Neural progenitor cell (in vitro differentiated cells): ENCODE results near the gene NPTXR. TPM values are rescaled to one million over a fixed set of nuclear protein-coding genes. Genes with fewer than 3 reads are reported as not detected.

ENCODE experiments used
- DNase-seq: peaks from one replicate; pipeline ENCODE4 v3.0.0-alpha.2; 2016; ENCODE audit warnings: low spot score
- H2AFZ ChIP-seq: fragments of 200-600 bp; sonication (generic); replicated peaks from 2 replicates; pipeline ENCODE4 v1.6.1; 2016; ENCODE audit warnings: antibody characterized with exemption
- H3F3A ChIP-seq: fragments of 200-600 bp; sonication (generic); 2 replicates; pipeline ENCODE4 v1.6.1; 2016; ENCODE audit warnings: antibody characterized with exemption, low read depth
- H3K27ac ChIP-seq: fragments of 200-600 bp; sonication (generic); 2 replicates; pipeline ENCODE4 v1.5.1; 2016; ENCODE audit warnings: mild to moderate bottlenecking
- H3K27me3 ChIP-seq: fragments of 200-600 bp; sonication (generic); 2 replicates; pipeline ENCODE4 v1.6.1; 2016; ENCODE audit warnings: mild to moderate bottlenecking, moderate library complexity
- H3K36me3 ChIP-seq: fragments of 200-600 bp; sonication (generic); 2 replicates; pipeline ENCODE4 v1.5.1; 2016
- H3K4me1 ChIP-seq: fragments of 200-600 bp; sonication (generic); 2 replicates; pipeline ENCODE4 v1.6.1; 2016; ENCODE audit warnings: mixed run types
- H3K4me2 ChIP-seq: fragments of 200-600 bp; sonication (generic); 2 replicates; pipeline ENCODE4 v1.6.1; 2016
- H3K4me3 ChIP-seq: fragments of 200-600 bp; sonication (generic); 2 replicates; pipeline ENCODE4 v1.5.1; 2016
- H3K79me2 ChIP-seq: fragments of 200-600 bp; sonication (generic); 2 replicates; pipeline ENCODE4 v1.6.1; 2016; ENCODE audit warnings: low read depth
- H3K9ac ChIP-seq: fragments of 200-600 bp; sonication (generic); 2 replicates; pipeline ENCODE4 v1.6.1; 2016
- H3K9me3 ChIP-seq: fragments of 200-600 bp; sonication (generic); 2 replicates; pipeline ENCODE4 v1.5.1; 2016; ENCODE audit warnings: low read depth
- H4K20me1 ChIP-seq: fragments of 200-600 bp; sonication (generic); 2 replicates; pipeline ENCODE4 v1.6.1; 2016; ENCODE audit warnings: low read depth
- H3K27ac Mint-ChIP-seq: 3 replicates; pipeline ENCODE4 v1.8.0; 2021; ENCODE audit warnings: mixed read lengths
- H3K27me3 Mint-ChIP-seq: 2 replicates; pipeline ENCODE4 v1.8.0; 2022; ENCODE audit warnings: low read depth, mild to moderate bottlenecking, inconsistent platforms, moderate library complexity, mixed read lengths; ENCODE audit not compliant: insufficient read depth
- H3K36me3 Mint-ChIP-seq: 3 replicates; pipeline ENCODE4 v1.8.0; 2021; ENCODE audit warnings: mixed read lengths
- H3K4me1 Mint-ChIP-seq: 3 replicates; pipeline ENCODE4 v1.8.0; 2021; ENCODE audit warnings: mixed read lengths
- H3K4me3 Mint-ChIP-seq: 3 replicates; pipeline ENCODE4 v1.8.0; 2021; ENCODE audit warnings: mild to moderate bottlenecking, moderate library complexity, mixed read lengths
- H3K9me3 Mint-ChIP-seq: 3 replicates; pipeline ENCODE4 v1.8.0; 2020; ENCODE audit warnings: mixed read lengths
- CTCF ChIP-seq: fragments of 200-600 bp; sonication (generic); IDR thresholded peaks from 2 replicates; pipeline ENCODE4 v1.5.1; 2017; ENCODE audit warnings: antibody characterized with exemption, mild to moderate bottlenecking
- EZH2 ChIP-seq: fragments of 200-600 bp; sonication (generic); IDR thresholded peaks from 2 replicates; pipeline ENCODE4 v1.6.1; 2017; ENCODE audit warnings: antibody characterized with exemption, mild to moderate bottlenecking, moderate library complexity
- EZH2phosphoT487 ChIP-seq: fragments of 200-600 bp; sonication (generic); IDR thresholded peaks from 2 replicates; pipeline ENCODE4 v1.6.1; 2017; ENCODE audit warnings: antibody characterized with exemption
- total RNA-seq: library from RNA; depleted of rRNA; stranded (reverse); fragments of >200 nt; gene quantifications from 2 replicates; pipeline ENCODE4 v1.2.3, GENCODE V29; 2015; ENCODE audit warnings: low replicate concordance

The NPTXR gene
- total RNA-seq, 1 donor from 2014 or later, result 0.99 TPM

- Histone ChIP-seq H3K36me3 (no peaks in the 10 kb centered on the region), H3K9ac (peak within 1 kb of the TSS; percentile 51), H3K4me3 (peak within 1 kb of the TSS; percentile 76), H3K4me1 (peaks cover 6% of the 10 kb centered on the region), H3K4me2 (peak within 1 kb of the TSS; percentile 96), H3K27ac (no peak within 1 kb of the TSS), H3K27me3 (peaks cover 5% of the 10 kb centered on the region), H3K79me2 (peaks cover 4% of the 10 kb centered on the region), H3F3A (no peaks in the 10 kb centered on the region), H4K20me1 (no peaks in the 10 kb centered on the region), H3K9me3 (no peaks in the 10 kb centered on the region), H2AFZ (peak within 1 kb of the TSS; percentile 73)
- peak; percentile 98 for DNase-seq
- H3K36me3 Mint-ChIP-seq, result no peaks in the 10 kb centered on the region
- H3K4me3 Mint-ChIP-seq, result peak within 1 kb of the TSS; percentile 97
- H3K9me3 Mint-ChIP-seq, result peaks cover 2% of the 10 kb centered on the region
- H3K27ac Mint-ChIP-seq, result peak within 1 kb of the TSS; percentile 85
- peaks cover 16% of the 10 kb centered on the region for H3K4me1 Mint-ChIP-seq
- TF ChIP-seq CTCF, result no peak
- no peak for TF ChIP-seq EZH2phosphoT487
- no peak for TF ChIP-seq EZH2
- H3K27me3 Mint-ChIP-seq, result peaks cover 12% of the 10 kb centered on the region
Observed at GRCh38 chr22:38793721-38794466, 49.9 kb downstream of the NPTXR start, which contains the start of gene DNAL4. TSS of gene DNAL4 (minus strand) at chr22:38794143. CDS start at chr22:38782731, 11,412 bp downstream.

- peaks cover 10% of the 10 kb centered on the region for H3K27me3 Mint-ChIP-seq
- H3K27ac Mint-ChIP-seq, result peak overlapping the region; percentile 85
- Histone ChIP-seq H3K4me1 (peaks cover 6% of the 10 kb centered on the region), H3K4me3 (peak overlapping the region; percentile 76), H2AFZ (peak overlapping the region; percentile 73), H3K79me2 (peaks cover 4% of the 10 kb centered on the region), H3K4me2 (peak overlapping the region; percentile 96), H3K27me3 (peaks cover 5% of the 10 kb centered on the region), H3K36me3 (no peaks in the 10 kb centered on the region), H3K27ac (no peak overlapping the region), H3K9me3 (no peaks in the 10 kb centered on the region), H3K9ac (peak overlapping the region; percentile 51), H3F3A (no peaks in the 10 kb centered on the region), H4K20me1 (no peaks in the 10 kb centered on the region)
- no peak for TF ChIP-seq EZH2phosphoT487
- no peak for TF ChIP-seq EZH2
- no peak for TF ChIP-seq CTCF
- no peak for DNase-seq
- no peaks in the 10 kb centered on the region for H3K36me3 Mint-ChIP-seq
- peaks cover 16% of the 10 kb centered on the region for H3K4me1 Mint-ChIP-seq
- peak overlapping the region; percentile 97 for H3K4me3 Mint-ChIP-seq
- no peaks in the 10 kb centered on the region for H3K9me3 Mint-ChIP-seq
Observed at GRCh38 chr22:38793317-38793716, 50.5 kb downstream of the NPTXR start.

- Histone ChIP-seq H3K4me2 (peak overlapping the region; percentile 96), H3K36me3 (no peaks in the 10 kb centered on the region), H3K4me1 (peaks cover 6% of the 10 kb centered on the region), H3F3A (no peaks in the 10 kb centered on the region), H4K20me1 (no peaks in the 10 kb centered on the region), H3K27me3 (peaks cover 5% of the 10 kb centered on the region), H3K79me2 (peaks cover 4% of the 10 kb centered on the region), H3K27ac (no peak overlapping the region), H3K9ac (no peak overlapping the region), H2AFZ (no peak overlapping the region), H3K9me3 (no peaks in the 10 kb centered on the region), H3K4me3 (peak overlapping the region; percentile 76)
- no peaks in the 10 kb centered on the region for H3K36me3 Mint-ChIP-seq
- H3K4me1 Mint-ChIP-seq, result peaks cover 16% of the 10 kb centered on the region
- H3K27me3 Mint-ChIP-seq, result peaks cover 6% of the 10 kb centered on the region
- H3K4me3 Mint-ChIP-seq, result peak overlapping the region; percentile 97
- H3K27ac Mint-ChIP-seq, result peak overlapping the region; percentile 85
- TF ChIP-seq CTCF, result no peak
- no peak for TF ChIP-seq EZH2phosphoT487
- TF ChIP-seq EZH2, result no peak
- DNase-seq, result no peak
- no peaks in the 10 kb centered on the region for H3K9me3 Mint-ChIP-seq
Observed at GRCh38 chr22:38792833-38793232, 51.0 kb downstream of the NPTXR start.
